ENCODE results near the gene CLDN9.

The CLDN9 gene

GRCh38 chr16:3012828-3013420 lies at the start of gene CLDN9:
CLDN9 (plus strand) TSS chr16:3012923; CDS start chr16:3013363, 440 bp downstream.
- no peak for DNase-seq (ENCODE audit: low read depth)

- no peak for DNase-seq (ENCODE audit: low read depth)
Measured at GRCh38 chr16:2963074-2963722, 49.5 kb upstream of the CLDN9 start.

GRCh38 chr16:2963723-2964474 lies 48.8 kb upstream of the CLDN9 start, which contains the start of gene KREMEN2:
KREMEN2 (plus strand) TSS chr16:2964275; CDS start chr16:2964521, 246 bp downstream.
- DNase-seq (ENCODE audit: low read depth) = no peak

GRCh38 chr16:2964475-2965336 lies 48.0 kb upstream of the CLDN9 start:
- DNase-seq (ENCODE audit: low read depth) = peak; percentile 71

GRCh38 chr16:2966043-2966807 lies 46.5 kb upstream of the CLDN9 start:
- DNase-seq (ENCODE audit: low read depth) = no peak

- DNase-seq (ENCODE audit: low read depth) = no peak
Measured at GRCh38 chr16:2966808-2967191, 45.9 kb upstream of the CLDN9 start.

- no peak for DNase-seq (ENCODE audit: low read depth)
Measured at GRCh38 chr16:2967211-2967631, 45.5 kb upstream of the CLDN9 start.

GRCh38 chr16:2967721-2968161 lies 45.0 kb upstream of the CLDN9 start:
- DNase-seq (ENCODE audit: low read depth) = no peak

GRCh38 chr16:2968368-2968737 lies 44.4 kb upstream of the CLDN9 start:
- no peak for DNase-seq (ENCODE audit: low read depth)

GRCh38 chr16:2968738-2969544 lies 43.8 kb upstream of the CLDN9 start, which contains the start of gene PAQR4:
PAQR4 (plus strand) TSS chr16:2969348; CDS start chr16:2969675, 327 bp downstream.
- DNase-seq (ENCODE audit: low read depth) = peak; percentile 88

- DNase-seq (ENCODE audit: low read depth) = peak; percentile 89
Measured at GRCh38 chr16:2969545-2970521, 42.9 kb upstream of the CLDN9 start.

GRCh38 chr16:2970563-2970962 lies 42.2 kb upstream of the CLDN9 start:
- no peak for DNase-seq (ENCODE audit: low read depth)

- DNase-seq (ENCODE audit: low read depth) = no peak
Measured at GRCh38 chr16:2971134-2971984, 41.4 kb upstream of the CLDN9 start.

GRCh38 chr16:2971985-2972784 lies 40.5 kb upstream of the CLDN9 start:
- DNase-seq (ENCODE audit: low read depth) = no peak

- no peak for DNase-seq (ENCODE audit: low read depth)
Measured at GRCh38 chr16:2973093-2973492, 39.6 kb upstream of the CLDN9 start.

- no peak for DNase-seq (ENCODE audit: low read depth)
Measured at GRCh38 chr16:2973605-2974318, 39.0 kb upstream of the CLDN9 start.
